Measurements from ENCODE around the gene HCRTR1.

DNA sequence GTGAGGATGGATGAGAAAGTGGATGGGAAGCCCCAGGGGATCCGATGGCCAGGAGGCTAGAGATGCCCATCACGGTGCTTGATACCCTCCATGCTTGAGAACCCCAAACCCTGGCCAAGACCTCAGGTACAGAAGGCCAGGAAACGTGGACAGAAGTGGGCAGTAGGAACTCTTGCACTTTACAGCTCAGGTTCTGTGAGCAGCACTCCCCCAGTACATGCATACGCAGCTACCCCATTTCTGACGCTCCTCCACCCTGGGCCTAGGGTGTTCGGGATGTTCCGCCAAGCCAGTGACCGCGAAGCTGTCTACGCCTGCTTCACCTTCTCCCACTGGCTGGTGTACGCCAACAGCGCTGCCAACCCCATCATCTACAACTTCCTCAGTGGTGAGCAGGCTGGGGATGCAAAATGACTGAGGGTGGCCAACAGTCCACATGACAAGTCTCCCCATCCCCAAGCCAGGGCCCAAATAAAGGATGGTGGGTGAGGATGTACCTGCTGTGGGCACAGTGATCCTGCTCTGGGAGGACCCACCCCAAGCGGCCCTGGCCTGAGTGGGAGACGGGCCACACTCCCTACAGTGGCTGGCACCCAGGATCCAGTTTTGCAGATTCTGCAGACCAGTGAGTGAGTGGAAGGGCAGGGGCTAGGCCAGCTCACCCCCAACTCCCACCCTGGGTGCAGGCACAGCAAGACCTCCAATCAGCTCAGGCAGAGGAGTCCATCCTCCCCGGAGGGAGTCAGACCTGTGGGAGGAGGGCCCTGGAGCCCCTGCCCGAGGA, 7.4 kb downstream of the HCRTR1 start:
- TF ChIP-seq, protein P1, sequence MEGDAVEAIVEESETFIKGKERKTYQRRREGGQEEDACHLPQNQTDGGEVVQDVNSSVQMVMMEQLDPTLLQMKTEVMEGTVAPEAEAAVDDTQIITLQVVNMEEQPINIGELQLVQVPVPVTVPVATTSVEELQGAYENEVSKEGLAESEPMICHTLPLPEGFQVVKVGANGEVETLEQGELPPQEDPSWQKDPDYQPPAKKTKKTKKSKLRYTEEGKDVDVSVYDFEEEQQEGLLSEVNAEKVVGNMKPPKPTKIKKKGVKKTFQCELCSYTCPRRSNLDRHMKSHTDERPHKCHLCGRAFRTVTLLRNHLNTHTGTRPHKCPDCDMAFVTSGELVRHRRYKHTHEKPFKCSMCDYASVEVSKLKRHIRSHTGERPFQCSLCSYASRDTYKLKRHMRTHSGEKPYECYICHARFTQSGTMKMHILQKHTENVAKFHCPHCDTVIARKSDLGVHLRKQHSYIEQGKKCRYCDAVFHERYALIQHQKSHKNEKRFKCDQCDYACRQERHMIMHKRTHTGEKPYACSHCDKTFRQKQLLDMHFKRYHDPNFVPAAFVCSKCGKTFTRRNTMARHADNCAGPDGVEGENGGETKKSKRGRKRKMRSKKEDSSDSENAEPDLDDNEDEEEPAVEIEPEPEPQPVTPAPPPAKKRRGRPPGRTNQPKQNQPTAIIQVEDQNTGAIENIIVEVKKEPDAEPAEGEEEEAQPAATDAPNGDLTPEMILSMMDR (IDR thresholded peaks at IDR 0.05), result no peak
- no peak for TF ChIP-seq POLR2A (IDR thresholded peaks at IDR 0.05)

Data from right lobe of liver (tissue), 4 donors.